HG03442 (cell line): ENCODE results near the gene GPR176.
A peak's percentile ranks its signal among the peaks of the same experiment; 100 is the strongest.
"Not testable (repeated sequence)": the region's sequence is repeated elsewhere in the genome, so short reads cannot be mapped to it uniquely, and the experiment has no call there.

Experiments
- ATAC-seq: cut with Tn5 transposase; IDR thresholded peaks from one replicate; pipeline ENCODE4 v1.9.1; 2021; ENCODE audit warnings: mild to moderate bottlenecking, moderate library complexity; ENCODE audit not compliant: unreplicated experiment

The GPR176 gene

DNA sequence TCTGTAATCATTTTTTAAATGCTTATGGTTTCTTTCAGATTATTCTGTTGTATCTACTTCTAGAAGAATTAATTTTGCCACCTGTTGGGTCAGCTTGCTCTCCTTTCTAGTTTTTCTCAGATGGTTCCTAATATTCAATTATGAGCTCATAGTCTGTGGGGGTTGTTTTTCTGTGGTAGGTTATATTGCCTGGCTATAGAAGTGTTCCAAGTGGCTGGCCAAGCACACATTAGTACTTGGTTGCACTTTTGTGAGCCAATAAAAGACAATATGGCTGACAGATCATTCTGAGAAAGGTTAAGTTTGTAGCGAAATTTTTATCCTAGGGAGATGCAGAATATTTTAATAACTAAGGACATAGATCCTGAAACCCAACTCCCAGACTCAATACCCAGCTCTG is 105.6 kb downstream of the GPR176 start:
- ATAC-seq = no peak

GRCh38 chr15:39812651-39813050 is 107.4 kb downstream of the GPR176 start:
- ATAC-seq = not testable (repeated sequence)

GRCh38 chr15:39808909-39809308 is 111.2 kb downstream of the GPR176 start:
- ATAC-seq = no peak

GRCh38 chr15:39807791-39808190 is 112.3 kb downstream of the GPR176 start:
- no peak for ATAC-seq

- ATAC-seq = no peak
Observed at GRCh38 chr15:39804026-39804425, 116.0 kb downstream of the GPR176 start.

GRCh38 chr15:39803016-39803415 is 117.0 kb downstream of the GPR176 start:
- ATAC-seq = no peak

GRCh38 chr15:39801641-39802309 is 118.3 kb downstream of the GPR176 start:
- peak; percentile 55 for ATAC-seq

- ATAC-seq = no peak
Observed at GRCh38 chr15:39799552-39800011, 120.5 kb downstream of the GPR176 start.

DNA sequence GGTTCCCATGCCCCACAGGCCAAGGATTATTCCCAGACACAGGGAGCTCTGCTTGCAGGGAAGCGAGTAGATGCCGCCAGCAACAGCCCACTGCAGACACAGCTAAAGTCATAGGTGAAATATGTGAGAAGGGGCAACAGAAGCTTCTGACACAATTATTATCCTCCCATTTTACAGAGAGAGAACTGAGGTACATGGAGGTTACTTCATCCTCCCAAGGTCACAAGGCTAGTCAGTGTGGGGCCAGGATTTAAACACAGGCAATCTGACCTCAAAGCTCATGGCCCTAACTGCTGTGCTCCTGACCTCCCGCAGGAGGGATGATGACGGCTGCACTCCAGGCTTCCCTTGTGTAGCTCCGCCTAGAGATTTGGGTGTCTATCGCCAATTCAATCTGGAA is 121.7 kb downstream of the GPR176 start:
- ATAC-seq = no peak

- ATAC-seq = no peak
Observed at GRCh38 chr15:39797407-39797806, 122.7 kb downstream of the GPR176 start.

- ATAC-seq = no peak
Observed at GRCh38 chr15:39796601-39797000, 123.5 kb downstream of the GPR176 start.

DNA sequence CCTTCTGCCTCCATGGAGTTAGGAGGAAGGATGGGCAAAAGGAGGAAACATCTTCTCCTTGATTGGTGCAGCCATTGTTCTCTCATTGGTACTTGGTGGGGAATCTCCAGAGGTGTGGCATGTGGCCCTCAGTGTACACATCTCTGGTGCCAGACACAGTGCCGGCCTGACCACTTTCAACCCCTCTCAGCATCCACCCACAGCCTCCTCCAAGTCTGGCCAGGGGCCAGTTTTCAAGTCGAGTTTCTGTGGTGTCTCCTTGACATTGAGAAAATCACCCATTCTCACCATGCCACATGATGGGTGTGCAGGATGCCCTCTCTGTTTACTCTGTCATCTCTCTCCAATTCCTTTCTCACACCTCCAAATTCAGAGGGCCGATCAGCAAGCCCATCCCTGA is 124.6 kb downstream of the GPR176 start:
- no peak for ATAC-seq

DNA sequence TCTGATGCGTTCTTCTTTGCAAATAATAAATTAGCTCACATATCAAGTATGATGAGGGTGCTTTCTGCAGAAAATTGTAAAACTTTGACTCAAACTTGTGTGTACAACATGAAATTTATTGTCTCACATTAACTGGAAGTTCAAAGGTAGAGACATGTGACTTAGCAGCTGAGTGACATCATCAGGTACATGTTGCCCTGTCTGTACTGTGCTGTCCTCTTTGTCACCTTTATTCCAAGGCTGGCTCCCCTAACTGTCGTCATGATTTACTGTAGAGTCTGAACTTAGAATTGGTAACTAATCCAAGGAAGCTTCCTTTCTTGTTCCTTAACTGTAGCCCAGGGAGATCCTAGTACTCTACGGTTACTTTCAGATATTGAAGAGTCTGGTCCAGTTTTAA is 125.1 kb downstream of the GPR176 start:
- no peak for ATAC-seq

DNA sequence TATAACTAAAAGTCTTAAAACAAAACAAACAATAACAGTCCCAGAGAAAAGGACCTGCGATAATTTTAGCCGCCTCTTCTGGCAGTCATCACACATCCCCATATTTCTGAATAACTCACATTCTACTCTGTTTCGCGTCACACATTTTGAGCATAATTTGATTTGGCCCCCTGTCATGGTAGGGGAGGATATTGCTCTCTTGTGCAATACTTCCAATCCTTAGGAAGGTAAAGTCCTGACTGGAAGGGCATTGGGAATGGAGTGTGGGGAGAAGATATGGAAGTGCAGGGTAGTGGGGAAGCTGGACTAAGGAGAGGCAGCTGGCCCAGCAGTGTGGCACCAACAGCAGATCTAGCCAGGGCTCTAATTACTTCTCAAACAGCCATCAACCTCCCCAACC is 126.1 kb downstream of the GPR176 start:
- ATAC-seq = no peak

DNA sequence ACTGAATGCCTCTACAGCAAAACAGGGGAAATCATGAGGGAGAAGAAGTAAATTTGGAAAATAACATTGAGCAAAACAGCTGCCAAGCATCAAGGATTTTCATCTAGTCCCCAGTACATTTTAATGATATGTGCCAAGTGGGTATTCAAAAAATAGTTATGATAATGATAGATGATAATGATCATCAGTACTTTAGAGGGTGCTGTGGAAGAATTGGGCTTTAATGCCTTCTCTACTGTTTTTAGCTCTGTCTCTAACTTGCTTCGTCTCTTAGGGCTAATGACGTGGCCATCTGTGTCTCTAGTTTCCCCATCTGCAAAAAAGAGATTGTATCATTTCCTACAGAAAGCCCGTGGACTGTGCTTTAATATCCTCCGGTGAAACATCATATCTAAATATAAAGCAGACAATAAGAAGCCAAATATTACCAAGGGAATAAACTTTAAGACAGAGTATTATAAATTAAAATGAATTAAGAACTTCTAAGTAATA is 127.2 kb downstream of the GPR176 start:
- ATAC-seq = no peak

- no peak for ATAC-seq
Observed at GRCh38 chr15:39792025-39792843, 127.8 kb downstream of the GPR176 start.

DNA sequence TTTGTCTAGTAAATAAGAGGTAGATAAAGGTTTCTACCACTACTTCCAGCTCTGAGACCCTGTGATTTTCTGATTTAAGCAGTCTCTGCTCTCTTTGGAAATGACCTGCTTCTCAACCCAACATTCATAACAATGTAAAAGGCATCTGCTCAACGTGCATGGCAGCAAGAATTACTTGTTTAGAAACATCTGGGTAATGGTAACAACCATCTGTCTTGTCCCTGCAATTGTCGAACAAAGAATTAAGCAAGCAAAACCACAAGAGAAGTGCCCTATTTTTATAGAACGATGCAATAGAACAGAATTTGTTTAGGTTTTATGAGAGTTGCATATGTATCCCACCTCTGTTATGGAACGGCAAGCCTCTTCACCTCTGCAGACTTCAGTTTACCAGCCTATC is 130.3 kb downstream of the GPR176 start:
- ATAC-seq = no peak

GRCh38 chr15:39788800-39789565 is 131.1 kb downstream of the GPR176 start:
- ATAC-seq = no peak

DNA sequence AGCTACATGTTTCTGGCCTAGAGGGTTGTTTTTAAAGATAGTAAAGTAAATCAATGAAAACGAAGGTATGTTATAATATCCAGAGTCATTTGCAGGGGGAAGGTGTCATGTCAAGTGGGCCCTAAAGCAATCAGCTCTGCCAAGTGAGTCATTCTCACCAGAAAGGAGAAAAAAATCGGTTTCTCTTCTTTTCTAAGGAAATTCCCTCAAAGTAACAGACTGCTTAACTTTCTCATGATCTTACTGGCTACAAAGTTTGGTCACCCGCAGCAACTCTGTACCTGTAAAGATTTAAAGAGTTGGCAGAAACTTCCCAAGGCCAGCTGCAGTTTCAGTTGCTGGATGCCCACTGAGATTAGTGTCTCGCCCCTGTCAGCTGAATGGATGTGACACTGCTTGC is 132.0 kb downstream of the GPR176 start:
- no peak for ATAC-seq

- no peak for ATAC-seq
Observed at GRCh38 chr15:39787479-39787878, 132.6 kb downstream of the GPR176 start.

DNA sequence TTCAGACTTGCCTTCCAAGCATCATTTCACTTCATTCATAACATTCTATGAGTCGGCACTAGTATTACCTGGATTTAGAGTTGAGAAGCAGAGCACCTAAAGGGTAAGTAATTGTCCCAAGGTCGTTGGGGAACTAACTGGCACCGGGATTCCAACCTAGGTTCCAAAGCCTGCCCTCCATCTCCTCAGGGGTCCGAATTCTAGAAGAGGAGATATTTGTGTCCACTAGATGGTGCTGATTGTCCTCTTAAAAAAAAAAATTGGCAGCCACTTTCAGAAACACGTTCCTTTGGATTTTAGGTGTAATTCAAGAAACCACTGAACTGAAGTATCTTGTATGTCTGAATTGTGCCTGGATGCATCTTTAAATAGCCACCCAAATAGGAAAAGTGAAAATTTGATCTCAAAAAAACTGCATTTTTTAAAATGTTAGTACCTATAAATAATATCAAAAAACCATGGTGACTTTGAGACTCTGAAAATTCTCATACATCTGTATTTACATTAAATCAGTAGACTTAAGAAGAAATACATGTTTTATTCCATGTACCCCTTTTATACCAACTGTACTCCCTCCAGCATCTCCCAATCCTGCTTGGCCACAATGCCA is 133.5 kb downstream of the GPR176 start:
- no peak for ATAC-seq
